ENCODE data around the gene ADCY3. TPM values are rescaled to one million over a fixed set of nuclear protein-coding genes. Genes with fewer than 3 reads are reported as not detected.

Gene ADCY3
- total RNA-seq, 4 donors from 2014 or later, result 32.5 to 54.5 (median 39.9) TPM

DNA sequence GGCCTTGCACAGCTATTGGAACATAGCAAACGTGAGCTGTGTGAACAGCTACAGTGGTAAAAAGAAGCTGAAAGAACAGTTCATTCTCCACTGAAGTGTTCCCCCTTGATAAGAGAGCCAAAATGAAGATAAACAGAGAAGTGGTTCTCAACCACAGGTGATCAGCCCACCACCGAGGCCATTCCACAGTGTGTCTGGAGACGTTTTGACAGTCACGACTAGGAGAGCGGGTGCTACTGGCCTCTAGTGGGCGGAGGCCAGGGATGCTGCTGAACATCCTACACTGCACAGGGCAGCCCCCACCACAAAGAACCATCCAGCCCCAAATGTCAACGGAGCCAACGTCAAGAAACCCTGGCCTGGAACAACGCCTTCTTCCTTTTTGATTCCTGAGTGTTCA, 38.4 kb downstream of the ADCY3 start:
- no peaks in the 10 kb centered on the region for H3K9me3 ChIP-seq
- H3K27me3 ChIP-seq, result no peaks in the 10 kb centered on the region
- H3K4me3 ChIP-seq, result no peak overlapping the region
- no peak for TF ChIP-seq POLR2A (IDR thresholded peaks at IDR 0.05)
- TF ChIP-seq, protein P1, sequence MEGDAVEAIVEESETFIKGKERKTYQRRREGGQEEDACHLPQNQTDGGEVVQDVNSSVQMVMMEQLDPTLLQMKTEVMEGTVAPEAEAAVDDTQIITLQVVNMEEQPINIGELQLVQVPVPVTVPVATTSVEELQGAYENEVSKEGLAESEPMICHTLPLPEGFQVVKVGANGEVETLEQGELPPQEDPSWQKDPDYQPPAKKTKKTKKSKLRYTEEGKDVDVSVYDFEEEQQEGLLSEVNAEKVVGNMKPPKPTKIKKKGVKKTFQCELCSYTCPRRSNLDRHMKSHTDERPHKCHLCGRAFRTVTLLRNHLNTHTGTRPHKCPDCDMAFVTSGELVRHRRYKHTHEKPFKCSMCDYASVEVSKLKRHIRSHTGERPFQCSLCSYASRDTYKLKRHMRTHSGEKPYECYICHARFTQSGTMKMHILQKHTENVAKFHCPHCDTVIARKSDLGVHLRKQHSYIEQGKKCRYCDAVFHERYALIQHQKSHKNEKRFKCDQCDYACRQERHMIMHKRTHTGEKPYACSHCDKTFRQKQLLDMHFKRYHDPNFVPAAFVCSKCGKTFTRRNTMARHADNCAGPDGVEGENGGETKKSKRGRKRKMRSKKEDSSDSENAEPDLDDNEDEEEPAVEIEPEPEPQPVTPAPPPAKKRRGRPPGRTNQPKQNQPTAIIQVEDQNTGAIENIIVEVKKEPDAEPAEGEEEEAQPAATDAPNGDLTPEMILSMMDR (IDR thresholded peaks at IDR 0.05), result no peak
- no peak for TF ChIP-seq POLR2AphosphoS5 (IDR thresholded peaks at IDR 0.05)
- no peak for TF ChIP-seq EP300 (IDR thresholded peaks at IDR 0.05)
- 89 to 95% methylated on average over 3 to 5 of the region's 9 CpGs for WGBS, 2 donors (ENCODE audit: low coverage in 1 of 2)
- no peak overlapping the region for H3K27ac ChIP-seq
- no peak for ATAC-seq
- peaks cover 0 to 20% (median 0%) of the 10 kb centered on the region in 3 donors for H3K4me1 ChIP-seq
- H3K36me3 ChIP-seq, result no peaks in the 10 kb centered on the region

DNA sequence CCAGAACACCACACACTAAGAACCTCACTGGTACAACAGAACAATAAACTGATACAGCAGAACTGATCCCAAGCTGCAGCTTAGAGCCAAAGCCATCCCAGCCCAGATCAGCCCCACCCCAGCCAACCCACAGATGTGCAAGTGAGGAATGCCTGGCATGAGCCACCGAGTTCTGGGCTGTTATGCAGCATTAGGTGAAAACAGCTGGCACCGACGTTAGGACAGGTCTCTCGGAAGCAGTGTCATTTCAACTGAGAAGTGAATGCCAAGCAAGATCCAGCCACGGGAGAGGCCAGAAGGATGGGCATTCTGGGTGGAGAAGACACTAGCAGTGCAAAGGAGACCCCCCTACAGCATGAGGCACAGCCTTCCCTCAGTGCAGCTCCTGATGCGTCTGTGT, 38.9 kb downstream of the ADCY3 start:
- no peaks in the 10 kb centered on the region for H3K9me3 ChIP-seq
- no peaks in the 10 kb centered on the region for H3K27me3 ChIP-seq
- peaks cover 0 to 20% (median 0%) of the 10 kb centered on the region in 3 donors for H3K4me1 ChIP-seq
- H3K36me3 ChIP-seq, result no peaks in the 10 kb centered on the region
- no CpG with 5 or more reads among the region's 6 CpGs for WGBS, 2 donors (ENCODE audit: low coverage in 1 of 2)
- no peak for TF ChIP-seq EP300 (IDR thresholded peaks at IDR 0.05)
- no peak overlapping the region for H3K4me3 ChIP-seq
- H3K27ac ChIP-seq, result no peak overlapping the region
- no peak for ATAC-seq

DNA sequence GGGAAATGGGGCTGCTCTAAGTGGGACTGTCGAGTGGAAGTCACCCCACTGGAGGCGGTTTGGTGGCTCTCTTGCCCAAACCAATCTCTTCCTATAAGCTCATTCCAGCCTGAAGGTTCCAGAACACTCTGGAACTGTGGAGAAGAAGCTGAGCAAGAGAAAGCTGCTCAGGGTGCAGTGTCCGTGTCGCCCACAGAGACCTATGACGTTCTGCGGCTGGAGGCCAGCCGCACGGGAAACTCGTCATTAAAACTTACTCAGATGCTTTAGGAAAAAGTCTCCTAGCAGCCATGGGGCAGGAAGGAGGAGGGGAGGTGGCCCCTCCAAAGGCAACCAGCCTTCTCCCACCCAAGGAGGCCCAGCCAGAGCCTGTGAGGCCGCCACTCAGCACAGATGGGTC, 41.7 kb downstream of the ADCY3 start:
- Histone ChIP-seq H3K36me3 (no peaks in the 10 kb centered on the region), H3K9me3 (no peaks in the 10 kb centered on the region), H3K4me3 (no peak overlapping the region), H3K4me1 (peaks cover 0 to 32% (median 2%) of the 10 kb centered on the region in 3 donors), H3K27ac (peak overlapping the region in 3 of 4 donors; percentile 24 to 47 (median 30)), H3K27me3 (no peaks in the 10 kb centered on the region)
- 75 to 100% methylated on average over 2 to 4 of the region's 10 CpGs for WGBS, 2 donors (ENCODE audit: low coverage in 1 of 2)
- no peak for ATAC-seq
- TF ChIP-seq EP300 (IDR thresholded peaks at IDR 0.05) (no peak), POLR2A (IDR thresholded peaks at IDR 0.05) (no peak), POLR2AphosphoS5 (IDR thresholded peaks at IDR 0.05) (no peak)
- TF ChIP-seq, protein P1 (IDR thresholded peaks at IDR 0.05), result no peak

DNA sequence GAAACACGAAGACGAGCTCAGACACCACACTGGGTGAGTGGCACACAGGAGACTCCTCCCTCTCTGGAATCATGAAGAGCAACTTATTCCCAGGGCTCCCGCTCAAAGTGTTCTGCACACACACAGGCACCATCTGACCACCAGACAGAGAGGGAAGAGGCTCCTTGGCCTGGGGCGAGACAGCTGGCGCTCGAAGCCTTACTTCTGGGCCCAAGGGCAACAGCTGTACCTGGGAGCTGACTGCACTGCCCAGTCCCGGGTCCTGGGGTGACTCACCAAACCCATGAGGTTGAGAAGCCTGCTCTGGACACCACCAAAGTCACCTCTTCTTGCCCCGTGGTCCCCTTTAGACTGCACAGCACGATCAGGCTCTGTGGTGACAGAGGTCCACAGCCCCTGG, 42.4 kb downstream of the ADCY3 start:
- H3K9me3 ChIP-seq, result no peaks in the 10 kb centered on the region
- WGBS, 2 donors (ENCODE audit: low coverage in 1 of 2), result 100% methylated on average over 2 of the region's 9 CpGs; no CpG with 5 or more reads in 1 of the 2 donors
- no peak for ATAC-seq
- peak overlapping the region in 2 of 4 donors; percentile 37 to 57 for H3K27ac ChIP-seq
- no peak overlapping the region for H3K4me3 ChIP-seq
- peaks cover 0 to 34% (median 4%) of the 10 kb centered on the region in 3 donors for H3K4me1 ChIP-seq
- H3K36me3 ChIP-seq, result no peaks in the 10 kb centered on the region
- no peak for TF ChIP-seq POLR2A (IDR thresholded peaks at IDR 0.05)
- TF ChIP-seq POLR2AphosphoS5 (IDR thresholded peaks at IDR 0.05), result no peak
- TF ChIP-seq, protein P1 (IDR thresholded peaks at IDR 0.05), result no peak
- no peak for TF ChIP-seq EP300 (IDR thresholded peaks at IDR 0.05)
- no peaks in the 10 kb centered on the region for H3K27me3 ChIP-seq

DNA sequence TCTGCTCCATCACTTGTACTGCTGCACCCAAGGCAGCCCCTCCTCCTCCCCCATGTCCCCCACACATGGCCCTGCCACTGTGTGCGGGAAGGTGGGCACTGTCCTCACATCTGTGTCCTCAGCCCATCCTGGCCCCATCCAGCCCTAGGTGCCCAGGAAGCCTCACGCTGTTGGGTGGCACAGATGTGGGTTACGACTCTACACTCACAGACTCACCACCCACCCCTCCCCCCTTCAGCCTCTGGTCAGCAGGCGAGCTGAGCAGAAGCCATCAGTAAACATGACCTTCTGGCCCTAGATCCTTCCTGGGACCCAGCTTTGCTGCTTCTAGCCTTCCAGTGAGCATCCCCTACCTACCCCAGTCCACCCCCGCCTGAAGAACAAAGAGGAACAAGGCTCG, 43.0 kb downstream of the ADCY3 start:
- WGBS, 2 donors (ENCODE audit: low coverage in 1 of 2), result 100% methylated on average over 1 of the region's 6 CpGs; no CpG with 5 or more reads in 1 of the 2 donors
- no peak for TF ChIP-seq POLR2A (IDR thresholded peaks at IDR 0.05)
- no peak for TF ChIP-seq POLR2AphosphoS5 (IDR thresholded peaks at IDR 0.05)
- TF ChIP-seq, protein P1 (IDR thresholded peaks at IDR 0.05), result no peak
- Histone ChIP-seq H3K27ac (peak overlapping the region in 2 of 4 donors; percentile 37 to 57), H3K36me3 (no peaks in the 10 kb centered on the region), H3K4me3 (no peak overlapping the region), H3K4me1 (peaks cover 0 to 40% (median 9%) of the 10 kb centered on the region in 3 donors), H3K27me3 (no peaks in the 10 kb centered on the region), H3K9me3 (no peaks in the 10 kb centered on the region)
- no peak for ATAC-seq
